Right ventricle myocardium superior (tissue), 1 donor: ENCODE measurements around the gene GFRA4. TPM values are rescaled to one million over a fixed set of nuclear protein-coding genes. Genes with fewer than 3 reads are reported as not detected.

Experiments used
- ATAC-seq: fragments of 200-7000 bp; cut with Tn5 transposase; one replicate; pipeline ENCODE4 v1.9.1; 2020; ENCODE audit warnings: mild to moderate bottlenecking; ENCODE audit not compliant: poor library complexity
- DNase-seq: peaks from one replicate; pipeline ENCODE4 v3.0.0-alpha.2; 2020
- intact Hi-C: fragments of 100-400 bp; cut with DNase I; formaldehyde crosslinking; loops from one replicate; pipeline ENCODE4 v1.11.2; 2022
- total RNA-seq: library from RNA; stranded (reverse); fragmentation: NEBNext Ultra II Directional; extraction: Animal tissue kit (Norgen Biotek cat#: 25700); gene quantifications from one replicate; pipeline ENCODE4 v1.2.1, GENCODE V29; 2021
- donor health status: DM: no; HTN: yes; CAD: no; lungs with severe emphysema.

Gene GFRA4
- total RNA-seq, 1 donor from 2014 or later = not detected

GRCh38 chr20:3696745-3697587 lies 33.8 kb upstream of the GFRA4 start:
- DNase-seq (no peak), ATAC-seq (no peak)
- intact Hi-C loops = no loop called here

GRCh38 chr20:3696200-3696599 lies 33.0 kb upstream of the GFRA4 start:
- DNase-seq = no peak
- intact Hi-C loops = no loop called here
- no peak for ATAC-seq

- ATAC-seq = no peak
- no peak for DNase-seq
- intact Hi-C loops = no loop called here
Observed at GRCh38 chr20:3694864-3695263, 31.7 kb upstream of the GFRA4 start.

- DNase-seq = no peak
Observed at GRCh38 chr20:3693376-3693775, 30.2 kb upstream of the GFRA4 start.

DNA sequence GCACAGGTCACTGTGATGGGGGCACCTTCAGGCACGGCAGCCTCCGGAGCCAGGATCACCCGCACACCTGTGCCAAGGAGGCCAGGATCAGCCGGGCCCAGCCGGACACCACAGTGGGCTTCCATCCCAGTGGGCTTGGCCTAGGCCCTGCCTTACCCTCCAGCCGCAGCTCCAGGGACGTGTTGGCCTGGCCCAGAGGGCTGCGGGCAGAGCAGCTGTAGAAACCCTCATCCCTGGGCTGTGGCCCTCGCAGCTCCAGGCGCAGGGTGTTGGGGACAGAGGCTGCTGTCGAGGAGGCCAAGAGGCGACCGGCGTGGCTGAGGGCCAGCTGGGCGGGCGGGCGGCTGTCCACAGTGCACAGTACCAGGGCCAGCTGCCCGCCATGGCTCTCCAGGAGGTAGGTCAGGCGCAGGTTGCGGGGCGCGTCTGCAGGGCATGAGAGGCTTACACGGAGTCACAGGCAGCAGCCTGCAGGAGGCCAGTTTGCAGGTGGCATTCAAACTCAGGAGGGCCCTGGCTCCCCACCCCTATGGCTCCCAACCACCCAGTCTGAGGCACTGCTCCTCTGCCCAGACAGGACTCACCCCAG lies 29.6 kb upstream of the GFRA4 start:
- DNase-seq (no peak), ATAC-seq (peak; percentile 9)
- intact Hi-C loops = no loop called here

More at GRCh38 chr20:3693376-3693775, 30.2 kb upstream of the GFRA4 start:
- no peak for ATAC-seq
- intact Hi-C loops = no loop called here

DNA sequence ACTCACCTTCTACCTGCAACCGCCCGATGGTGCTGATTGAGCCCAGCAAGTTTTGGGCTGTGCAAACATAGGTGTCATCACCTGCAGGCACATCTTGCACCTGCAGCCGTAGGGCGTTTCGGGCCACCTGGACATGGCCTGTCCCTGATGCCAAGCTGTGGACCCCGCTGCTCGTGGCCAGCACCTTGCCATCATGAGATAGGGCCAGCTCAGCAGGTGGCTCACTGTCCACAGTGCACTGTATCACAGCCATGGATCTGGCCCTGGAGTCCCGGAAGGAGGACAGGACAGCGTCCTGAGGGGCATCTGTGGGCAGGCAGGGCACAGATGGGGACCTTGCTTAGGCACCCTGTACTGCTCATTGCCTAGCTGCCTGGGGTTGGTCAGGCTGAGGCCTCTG lies 28.7 kb upstream of the GFRA4 start:
- ATAC-seq (no peak), DNase-seq (no peak)
- intact Hi-C loops = no loop called here

DNA sequence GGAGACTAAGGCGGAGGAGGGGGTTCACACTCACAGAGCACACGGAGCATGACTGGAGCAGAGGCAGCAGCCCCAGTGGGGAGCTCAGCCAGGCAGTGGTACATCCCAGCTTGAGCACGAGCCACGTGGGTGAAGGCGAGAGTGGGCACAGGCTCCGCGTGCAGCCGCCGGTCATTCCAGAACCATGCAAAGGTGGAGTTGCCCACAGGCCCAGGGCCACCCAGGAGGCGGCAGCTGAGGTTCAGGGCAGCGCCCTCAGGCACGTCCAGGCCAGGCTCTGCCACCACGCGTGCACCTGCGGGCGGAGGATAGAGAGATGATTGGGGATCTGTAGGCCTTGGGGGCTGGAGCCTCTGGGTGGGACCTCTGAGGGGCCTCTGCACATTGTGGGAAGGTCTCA lies 28.1 kb upstream of the GFRA4 start:
- DNase-seq = no peak

GRCh38 chr20:3690413-3690812 lies 27.2 kb upstream of the GFRA4 start:
- intact Hi-C loops = no loop called here
- no peak for ATAC-seq

More for the DNA sequence above, 28.1 kb upstream of the GFRA4 start:
- no peak for ATAC-seq
- intact Hi-C loops = no loop called here

GRCh38 chr20:3689978-3690377 lies 26.8 kb upstream of the GFRA4 start:
- DNase-seq (no peak), ATAC-seq (no peak)
- intact Hi-C loops = loop anchor here (10.0 kb wide), 1 partner anchor 175 kb away; no protein-coding TSS in a partner anchor

More at GRCh38 chr20:3690413-3690812, 27.2 kb upstream of the GFRA4 start:
- DNase-seq = no peak

GRCh38 chr20:3687655-3688054 lies 24.5 kb upstream of the GFRA4 start:
- DNase-seq (no peak), ATAC-seq (peak; percentile 78)
- intact Hi-C loops = loop anchor here (10.0 kb wide), 1 partner anchor 177 kb away; no protein-coding TSS in a partner anchor

- ATAC-seq (peak; percentile 87), DNase-seq (peak; percentile 89)
- intact Hi-C loops = loop anchor here (10.0 kb wide), 1 partner anchor 178 kb away; no protein-coding TSS in a partner anchor
Observed at GRCh38 chr20:3686867-3687321, 23.7 kb upstream of the GFRA4 start.

- DNase-seq = no peak
- ATAC-seq = no peak
- intact Hi-C loops = loop anchor here (10.0 kb wide), 1 partner anchor 178 kb away; no protein-coding TSS in a partner anchor
Observed at GRCh38 chr20:3686421-3686820, 23.2 kb upstream of the GFRA4 start.

- ATAC-seq = no peak
- intact Hi-C loops = loop anchor here (10.0 kb wide), 1 partner anchor 179 kb away; no protein-coding TSS in a partner anchor
- DNase-seq = no peak
Observed at GRCh38 chr20:3685341-3685740, 22.1 kb upstream of the GFRA4 start.

DNA sequence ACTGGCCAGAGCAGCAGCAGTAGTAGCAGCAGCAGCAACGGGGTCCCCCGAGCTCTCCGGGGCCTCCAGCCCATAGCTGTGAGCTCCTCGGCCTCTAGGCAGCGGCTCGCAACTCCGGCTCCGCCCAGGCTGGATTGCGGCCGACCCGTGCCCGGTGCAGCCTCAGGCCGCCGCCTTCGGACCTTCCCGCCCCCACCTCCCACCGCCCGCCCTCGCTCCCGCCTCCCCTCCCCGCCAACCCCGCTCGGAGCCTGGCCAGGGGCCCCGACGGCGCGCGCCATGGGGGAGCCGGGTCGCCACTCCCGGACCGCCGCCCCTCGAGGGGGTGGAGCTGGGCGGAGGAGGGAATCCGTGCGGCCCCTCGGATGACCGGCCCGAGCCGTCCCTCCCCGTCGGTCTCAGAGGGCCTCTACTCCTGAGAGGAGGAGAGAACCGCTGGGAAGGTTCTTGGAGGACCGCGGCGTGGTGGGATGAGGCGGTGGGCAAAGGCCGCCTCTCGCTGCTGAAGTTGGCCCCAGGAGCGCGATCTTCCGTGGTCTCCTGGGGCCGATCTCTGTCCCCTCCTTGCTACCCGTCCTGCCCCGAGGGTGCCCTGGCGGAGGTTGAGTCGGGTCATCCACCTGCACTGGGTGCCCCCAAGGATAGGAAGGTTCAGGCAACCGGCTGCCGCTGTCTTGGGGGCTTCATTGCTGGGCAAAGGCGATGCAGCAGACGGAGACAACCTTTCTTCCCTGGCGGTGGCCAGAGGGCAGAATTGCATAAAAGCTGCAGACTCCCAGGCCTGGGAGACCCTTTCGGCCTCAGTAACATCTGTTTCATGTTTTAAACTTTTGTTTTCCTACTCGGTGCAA lies 19.0 kb upstream of the GFRA4 start, which contains the start of gene ADAM33:
Gene ADAM33, minus strand, starts transcription at position 80 of the 851 bp plus-strand sequence. Its CDS starts 6 bp downstream, at position 74.
- intact Hi-C loops = loop anchor here (10.0 kb wide), 1 partner anchor 183 kb away; no protein-coding TSS in a partner anchor
- ATAC-seq = peak; percentile 65
- peak; percentile 79 for DNase-seq

- DNase-seq (no peak), ATAC-seq (no peak)
- intact Hi-C loops = loop anchor here (10.0 kb wide), 1 partner anchor 183 kb away; no protein-coding TSS in a partner anchor
Observed at GRCh38 chr20:3681352-3681930, 18.2 kb upstream of the GFRA4 start.

GRCh38 chr20:3680701-3681351 lies 17.6 kb upstream of the GFRA4 start:
- DNase-seq = no peak

More at GRCh38 chr20:3680701-3681351, 17.6 kb upstream of the GFRA4 start:
- no peak for ATAC-seq
- intact Hi-C loops = loop anchor here (10.0 kb wide), 1 partner anchor 184 kb away; no protein-coding TSS in a partner anchor
